ENCODE data around the gene FOXP2.

DNA sequence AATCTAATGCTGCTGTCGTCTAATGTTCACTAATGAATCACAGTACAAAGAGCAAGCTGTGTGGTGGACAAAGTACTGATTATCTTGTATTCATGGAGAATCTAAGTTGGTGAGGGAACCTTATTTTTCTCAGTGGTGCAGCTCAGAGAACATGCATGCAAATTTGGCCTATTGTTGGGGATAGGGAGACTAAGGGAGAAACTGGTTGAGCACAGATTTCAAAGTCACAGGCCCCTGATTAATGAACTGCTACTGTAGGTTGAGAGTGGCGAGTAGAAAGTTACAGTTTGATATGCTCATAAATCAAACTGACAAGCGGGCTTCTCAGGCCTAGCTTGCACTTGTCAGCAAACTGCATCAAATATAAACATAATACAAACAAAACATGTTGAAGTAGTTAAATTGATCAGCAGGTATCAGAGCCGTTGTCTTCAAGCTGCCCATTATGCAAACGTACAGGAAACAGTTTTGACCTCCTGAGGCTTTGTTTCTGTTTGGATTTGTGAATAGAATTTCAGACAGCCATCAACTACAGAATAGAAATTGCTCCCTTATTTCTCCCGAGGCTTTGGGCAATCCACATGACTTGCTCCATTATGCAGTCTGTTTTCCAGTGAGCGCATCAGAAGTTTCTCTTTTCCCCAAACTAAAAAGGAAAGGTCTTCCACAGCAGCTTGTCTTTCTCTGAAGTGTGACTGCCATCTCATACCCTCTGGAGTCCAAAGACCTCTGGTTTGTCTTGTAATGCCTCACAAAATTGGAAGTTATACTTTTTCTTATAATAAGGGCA is 215.8 kb downstream of the FOXP2 start:
- TF ChIP-seq CTCF (IDR thresholded peaks at IDR 0.05), result no peak
- no peak for TF ChIP-seq POLR2A (IDR thresholded peaks at IDR 0.05)
